HL-60 (cell line): Measurements from ENCODE around the gene TSHZ2.

Experiments used
- DNase-seq, 2 experiments: peaks; one replicate each; pipeline ENCODE4 v3.0.0-alpha.2; 2010 to 2020; ENCODE audit warnings: low read depth in 1 of 2, low spot score in 1 of 2
- H3K27ac ChIP-seq: fragments of 250-450 bp; sonication (Bioruptor Pico); replicated peaks from 2 replicates; pipeline ENCODE4 v1.5.1; 2020; ENCODE audit warnings: mild to moderate bottlenecking, moderate library complexity
- H3K27me3 ChIP-seq: fragments of 250-450 bp; sonication (Bioruptor Pico); 2 replicates; pipeline ENCODE4 v1.5.1; 2021; ENCODE audit warnings: mild to moderate bottlenecking, moderate library complexity; ENCODE audit not compliant: insufficient read depth, poor library complexity, severe bottlenecking
- H3K4me3 ChIP-seq: replicated peaks from 2 replicates; pipeline ENCODE4 v1.5.1; 2011; ENCODE audit warnings: mild to moderate bottlenecking, control low read depth, low read length; ENCODE audit not compliant: insufficient read depth
- CTCF ChIP-seq: IDR thresholded peaks from one replicate; pipeline ENCODE4 v1.5.1; 2011; ENCODE audit warnings: low read length, control low read depth, inconsistent platforms; ENCODE audit not compliant: insufficient read depth
- GABPA ChIP-seq: IDR thresholded peaks from 2 replicates; pipeline ENCODE4 v1.6.1; 2012; ENCODE audit warnings: low read depth
- POLR2AphosphoS5 ChIP-seq: IDR thresholded peaks from 2 replicates; pipeline ENCODE4 v1.6.1; 2012; ENCODE audit warnings: low read depth
- SPI1 ChIP-seq: IDR thresholded peaks from 2 replicates; pipeline ENCODE4 v1.6.1; 2012; ENCODE audit warnings: low read depth, mild to moderate bottlenecking, borderline replicate concordance
- TF ChIP-seq, protein P1 (sequence below): IDR thresholded peaks from 2 replicates; pipeline ENCODE4 v1.6.1; 2012; ENCODE audit warnings: low read depth; ENCODE audit not compliant: insufficient replicate concordance

Gene TSHZ2

GRCh38 chr20:53539516-53539915 lies 567.4 kb downstream of the TSHZ2 start:
- no peak for DNase-seq
- TF ChIP-seq, protein P1, sequence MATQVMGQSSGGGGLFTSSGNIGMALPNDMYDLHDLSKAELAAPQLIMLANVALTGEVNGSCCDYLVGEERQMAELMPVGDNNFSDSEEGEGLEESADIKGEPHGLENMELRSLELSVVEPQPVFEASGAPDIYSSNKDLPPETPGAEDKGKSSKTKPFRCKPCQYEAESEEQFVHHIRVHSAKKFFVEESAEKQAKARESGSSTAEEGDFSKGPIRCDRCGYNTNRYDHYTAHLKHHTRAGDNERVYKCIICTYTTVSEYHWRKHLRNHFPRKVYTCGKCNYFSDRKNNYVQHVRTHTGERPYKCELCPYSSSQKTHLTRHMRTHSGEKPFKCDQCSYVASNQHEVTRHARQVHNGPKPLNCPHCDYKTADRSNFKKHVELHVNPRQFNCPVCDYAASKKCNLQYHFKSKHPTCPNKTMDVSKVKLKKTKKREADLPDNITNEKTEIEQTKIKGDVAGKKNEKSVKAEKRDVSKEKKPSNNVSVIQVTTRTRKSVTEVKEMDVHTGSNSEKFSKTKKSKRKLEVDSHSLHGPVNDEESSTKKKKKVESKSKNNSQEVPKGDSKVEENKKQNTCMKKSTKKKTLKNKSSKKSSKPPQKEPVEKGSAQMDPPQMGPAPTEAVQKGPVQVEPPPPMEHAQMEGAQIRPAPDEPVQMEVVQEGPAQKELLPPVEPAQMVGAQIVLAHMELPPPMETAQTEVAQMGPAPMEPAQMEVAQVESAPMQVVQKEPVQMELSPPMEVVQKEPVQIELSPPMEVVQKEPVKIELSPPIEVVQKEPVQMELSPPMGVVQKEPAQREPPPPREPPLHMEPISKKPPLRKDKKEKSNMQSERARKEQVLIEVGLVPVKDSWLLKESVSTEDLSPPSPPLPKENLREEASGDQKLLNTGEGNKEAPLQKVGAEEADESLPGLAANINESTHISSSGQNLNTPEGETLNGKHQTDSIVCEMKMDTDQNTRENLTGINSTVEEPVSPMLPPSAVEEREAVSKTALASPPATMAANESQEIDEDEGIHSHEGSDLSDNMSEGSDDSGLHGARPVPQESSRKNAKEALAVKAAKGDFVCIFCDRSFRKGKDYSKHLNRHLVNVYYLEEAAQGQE, result no peak
- TF ChIP-seq POLR2AphosphoS5 (no peak), SPI1 (no peak), CTCF (no peak), GABPA (no peak)
- no peak overlapping the region for H3K27ac ChIP-seq
- no peaks in the 10 kb centered on the region for H3K27me3 ChIP-seq
- H3K4me3 ChIP-seq, result no peak overlapping the region
